Raji (cell line): Measurements from ENCODE around the gene MRPS2.

ENCODE experiments used
- POLR2A ChIP-seq: IDR thresholded peaks from 2 replicates; pipeline ENCODE4 v1.6.1; 2011; ENCODE audit warnings: low read depth, low read length, control low read depth; ENCODE audit not compliant: insufficient read depth

The MRPS2 gene

GRCh38 chr9:135552698-135553171 is 52.3 kb downstream of the MRPS2 start:
- no peak for TF ChIP-seq POLR2A
